H54 (cell line): ENCODE measurements around the gene AQP7.

ENCODE experiments used
- DNase-seq: peaks from one replicate; pipeline ENCODE4 v3.0.0; 2011; ENCODE audit warnings: low spot score, mixed read lengths; ENCODE audit not compliant: insufficient read length
- FAIRE-seq: peaks from 3 replicates; lab custom pipeline; 2011; peaks lifted over from hg19 to GRCh38; lab: Jason Lieb, UNC
- POLR2A ChIP-seq: IDR thresholded peaks from 2 replicates; pipeline ENCODE4 v1.6.1; 2011; ENCODE audit warnings: low read depth, mild to moderate bottlenecking, low read length

The AQP7 gene

DNA sequence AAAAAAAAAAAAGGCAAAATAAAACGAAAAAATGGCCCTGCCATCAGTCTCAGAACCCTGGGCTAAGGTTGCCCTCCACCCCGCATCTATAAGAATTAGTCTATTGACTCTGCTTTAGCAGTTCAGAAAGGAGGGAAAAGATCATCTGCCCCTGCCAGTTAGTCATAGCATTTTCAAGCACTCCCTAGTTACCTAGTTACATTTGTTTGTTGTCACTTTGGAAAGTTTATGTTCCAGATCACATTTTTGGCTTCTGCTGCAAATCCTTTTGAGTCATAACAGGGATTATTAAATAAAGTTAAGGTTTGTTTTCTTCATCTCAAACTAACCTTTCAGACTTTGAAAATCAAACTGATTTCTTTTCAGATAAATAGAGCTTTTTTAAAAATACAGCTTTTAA lies 52.1 kb downstream of the AQP7 start:
- TF ChIP-seq POLR2A = no peak
- DNase-seq (peak; percentile 12), FAIRE-seq (no peak)

DNA sequence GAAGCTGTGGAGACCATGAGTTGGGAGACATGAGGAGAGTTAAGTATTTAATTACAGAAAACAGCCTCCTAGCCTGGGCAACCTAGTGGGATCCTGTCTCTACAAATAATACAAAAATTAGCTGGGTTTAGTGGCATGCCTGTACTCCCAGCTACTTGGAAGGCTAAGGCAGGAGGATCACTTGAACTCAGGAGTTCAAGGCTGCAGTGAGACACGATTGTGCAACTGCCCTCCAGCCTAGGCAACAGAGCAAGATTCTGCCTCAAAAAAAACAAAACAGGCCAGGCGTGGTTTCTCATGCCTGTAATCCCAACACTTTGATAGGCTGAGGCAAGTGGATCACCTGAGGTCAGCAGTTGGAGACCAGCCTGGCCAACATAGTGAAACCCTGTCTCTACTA lies 52.6 kb downstream of the AQP7 start:
- no peak for TF ChIP-seq POLR2A
- no peak for DNase-seq
- FAIRE-seq = no peak

DNA sequence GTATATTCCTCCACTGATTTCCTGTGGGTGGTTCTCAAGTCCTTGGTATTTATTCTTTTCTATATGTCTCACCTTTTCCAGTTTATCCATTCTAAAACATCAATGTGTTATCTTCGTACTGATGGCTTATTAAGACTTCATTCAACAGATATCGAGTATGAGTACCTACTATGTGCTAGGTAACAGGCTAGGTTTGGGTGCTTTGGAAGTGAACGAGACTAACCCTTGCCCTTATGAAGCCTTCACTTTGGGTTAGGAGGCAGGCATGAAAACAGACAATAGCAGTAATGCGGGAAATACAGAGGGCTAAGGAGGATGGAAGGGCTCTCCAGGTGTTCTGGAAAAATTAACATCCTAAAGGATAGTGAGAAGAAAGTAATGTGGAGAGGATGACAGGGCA lies 53.4 kb downstream of the AQP7 start:
- DNase-seq = no peak
- no peak for TF ChIP-seq POLR2A

GRCh38 chr9:33346564-33346963 lies 55.8 kb downstream of the AQP7 start:
- no peak for TF ChIP-seq POLR2A
- FAIRE-seq (no peak), DNase-seq (no peak)

More for the DNA sequence above, 53.4 kb downstream of the AQP7 start:
- FAIRE-seq = no peak

DNA sequence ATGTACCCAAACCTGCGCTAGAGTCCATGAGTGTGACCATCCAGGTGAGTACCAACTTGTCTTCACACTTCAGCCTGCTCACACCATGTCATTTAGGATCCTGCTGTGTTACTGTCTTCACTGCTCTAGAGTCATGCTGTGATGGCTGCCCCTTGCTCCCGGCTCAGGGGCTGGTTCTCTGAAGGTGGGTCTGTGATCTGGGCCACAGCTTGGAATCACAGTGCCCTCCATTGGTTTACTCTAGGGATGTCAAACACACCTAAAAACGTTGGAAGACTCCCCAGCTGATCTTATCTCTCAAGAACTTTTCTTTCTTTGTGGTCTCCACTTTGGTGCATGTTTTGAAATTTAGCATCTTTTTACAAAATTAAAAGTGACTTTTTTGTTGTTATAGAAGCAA lies 58.2 kb downstream of the AQP7 start:
- no peak for DNase-seq
- no peak for FAIRE-seq
- TF ChIP-seq POLR2A = no peak

DNA sequence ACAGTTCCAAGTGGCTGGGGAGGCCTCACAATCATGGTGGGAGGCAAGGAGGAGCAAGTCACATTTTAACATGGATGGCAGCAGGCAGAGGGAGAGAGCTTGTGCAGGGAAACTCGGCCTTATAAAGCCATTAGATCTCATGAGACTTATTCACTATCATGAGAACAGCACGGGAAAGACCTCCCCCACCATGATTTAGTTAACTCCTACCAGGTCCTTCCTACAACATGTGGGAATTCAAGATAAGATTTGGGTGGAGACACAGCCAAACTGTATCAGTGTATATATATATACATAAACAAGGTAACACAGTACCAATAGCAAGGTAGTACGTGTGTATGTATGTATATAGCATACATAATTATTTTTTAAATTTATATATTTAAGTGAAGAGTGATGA lies 61.2 kb downstream of the AQP7 start:
- DNase-seq (no peak), FAIRE-seq (no peak)
- TF ChIP-seq POLR2A = no peak

DNA sequence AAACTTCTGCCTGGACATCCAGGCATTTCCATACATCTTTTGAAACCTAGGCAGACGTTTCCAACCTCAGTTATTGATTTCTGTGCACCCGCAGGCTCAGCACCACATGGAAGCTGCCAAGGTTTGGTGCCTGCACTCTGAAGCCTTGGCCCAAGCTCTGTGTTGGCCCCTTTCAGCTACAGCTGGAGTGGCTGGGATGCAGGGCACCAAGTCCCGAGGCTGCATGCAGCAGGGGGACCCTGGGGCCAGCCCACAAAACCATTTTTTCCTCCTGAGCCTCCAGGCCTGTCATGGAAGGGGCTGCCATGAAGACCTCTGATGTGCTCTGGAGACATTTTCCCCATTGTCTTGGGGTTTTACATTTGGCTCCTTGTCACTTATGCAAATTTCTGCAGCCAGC lies 62.2 kb downstream of the AQP7 start:
- FAIRE-seq = no peak
- no peak for TF ChIP-seq POLR2A
- DNase-seq = no peak
